Measurements from ENCODE around the gene BROX.

GRCh38 chr1:222777977-222778376, 65.6 kb downstream of the BROX start:
- TF ChIP-seq ZNF701 (tag by site-specific recombination; IDR thresholded peaks at IDR 0.05) (no peak), ZNF645 (tag by site-specific recombination; IDR thresholded peaks at IDR 0.05) (no peak), CTCF (tag by site-specific recombination; IDR thresholded peaks at IDR 0.05) (no peak), ZNF10 (tag by site-specific recombination; IDR thresholded peaks at IDR 0.05) (no peak), ZNF530 (tag by site-specific recombination; IDR thresholded peaks at IDR 0.05; ENCODE audit: low read depth) (no peak), SETDB1 (IDR thresholded peaks at IDR 0.05; ENCODE audit: insufficient read length, low read length) (no peak), ZNF266 (tag by site-specific recombination; IDR thresholded peaks at IDR 0.05; ENCODE audit: low read depth) (no peak), MYNN (tag by site-specific recombination; IDR thresholded peaks at IDR 0.05; ENCODE audit: borderline replicate concordance) (no peak)

Data from HEK293 (cell line).